GM19099 (cell line): ENCODE data around the gene LIME1.

ENCODE experiments used
- POLR2A ChIP-seq: IDR thresholded peaks from 3 replicates; pipeline ENCODE4 v1.6.1; 2011; ENCODE audit warnings: low read depth; ENCODE audit not compliant: insufficient read length; ENCODE audit errors: extremely low read depth

LIME1 gene

GRCh38 chr20:63701329-63702035, 35.0 kb upstream of the LIME1 start:
- no peak for TF ChIP-seq POLR2A

- TF ChIP-seq POLR2A: no peak
These were observed 34.3 kb upstream of the LIME1 start for GRCh38 chr20:63702036-63702665.

- peak; percentile 12 for TF ChIP-seq POLR2A
These were observed 33.6 kb upstream of the LIME1 start for GRCh38 chr20:63702751-63703470.

GRCh38 chr20:63703471-63703975, 32.9 kb upstream of the LIME1 start:
- no peak for TF ChIP-seq POLR2A

- no peak for TF ChIP-seq POLR2A
These were observed 32.3 kb upstream of the LIME1 start for GRCh38 chr20:63703976-63704748.

GRCh38 chr20:63704749-63705117, 31.7 kb upstream of the LIME1 start:
- no peak for TF ChIP-seq POLR2A

- TF ChIP-seq POLR2A: no peak
These were observed 31.0 kb upstream of the LIME1 start for GRCh38 chr20:63705232-63706026.

- no peak for TF ChIP-seq POLR2A
These were observed 30.3 kb upstream of the LIME1 start for GRCh38 chr20:63706027-63706695.

- TF ChIP-seq POLR2A: no peak
These were observed 29.5 kb upstream of the LIME1 start for GRCh38 chr20:63706852-63707557.

GRCh38 chr20:63707558-63708300, 28.7 kb upstream of the LIME1 start, which contains the start of the genes ARFRP1 and ZGPAT:
Gene ARFRP1, minus strand, starts transcription at chr20:63707976. Its CDS starts 885 bp downstream, at chr20:63707091.
Gene ZGPAT, plus strand, starts transcription at chr20:63708039. Its CDS starts 542 bp downstream, at chr20:63708581.
- peak; percentile 70 for TF ChIP-seq POLR2A

- no peak for TF ChIP-seq POLR2A
These were observed 27.9 kb upstream of the LIME1 start for GRCh38 chr20:63708301-63709148.
